ENCODE results near the gene RIN1. TPM values are rescaled to one million over a fixed set of nuclear protein-coding genes. Genes with fewer than 3 reads are reported as not detected.

The RIN1 gene
- total and polyA plus RNA-seq, 2 donors (not counting 3 experiments of a cell fraction or from before 2014, with no cell fraction given): 4.4 to 10.2 TPM

- Histone ChIP-seq H3K4me1 (ENCODE audit: control insufficient read depth, extremely low read depth, insufficient read depth, low read length) (peaks cover 7% of the 10 kb centered on the region), H2AFZ (ENCODE audit: low read depth, low read length) (no peak overlapping the region), H3K79me2 (ENCODE audit: control insufficient read depth, insufficient read depth, low read length) (no peaks in the 10 kb centered on the region), H3K4me3 (replicated peaks in 1 of 3; ENCODE audit: insufficient read depth in 1 of 3, low read depth in 1 of 3, low read length in 3 of 3) (no peak overlapping the region), H3K9ac (replicated peaks; ENCODE audit: extremely low read depth, insufficient read depth, low read length) (no peak overlapping the region), H4K20me1 (replicated peaks; ENCODE audit: control insufficient read depth, extremely low read depth, insufficient read depth, low read length) (no peaks in the 10 kb centered on the region), H3K36me3 (ENCODE audit: control insufficient read depth in 2 of 2, extremely low read depth in 1 of 2, insufficient read depth in 2 of 2, low read length in 2 of 2) (no peaks in the 10 kb centered on the region), H3K27me3 (ENCODE audit: control insufficient read depth in 2 of 2, insufficient read depth in 2 of 2, low read length in 2 of 2) (peaks cover 10 to 14% of the 10 kb centered on the region in 2 experiments), H3K9me1 (replicated peaks; ENCODE audit: control insufficient read depth, extremely low read depth, insufficient read depth, low read length) (no peaks in the 10 kb centered on the region), H3K27ac (ENCODE audit: insufficient read depth, low read depth, low read length) (no peak overlapping the region), H3K9me3 (replicated peaks; ENCODE audit: control insufficient read depth, insufficient read depth, low read length) (no peaks in the 10 kb centered on the region), H3K4me2 (ENCODE audit: insufficient read depth, low read length) (no peak overlapping the region)
- TF ChIP-seq JUN (IDR thresholded peaks at IDR 0.05; ENCODE audit: borderline replicate concordance, insufficient read depth, insufficient read length, low read depth): no peak
- FAIRE-seq: no peak
- POLR2A ChIA-PET: no interaction called here
- intact Hi-C loops (cut with micrococcal nuclease): no loop called here
- CTCF ChIA-PET: no interaction called here
- DNase-seq (ENCODE audit: low read depth, low spot score): no peak
- BruUV-seq (replicated peaks): no TSS peak
- dilution Hi-C loops (cut with MboI; ENCODE audit: extremely low pct_ligation_motif_present, low sequenced_read_pairs): no loop called here
Observed at GRCh38 chr11:66368484-66368883, 32.2 kb upstream of the RIN1 start.

GRCh38 chr11:66367561-66368312 lies 31.5 kb upstream of the RIN1 start:
- Histone ChIP-seq H3K9me3 (replicated peaks; ENCODE audit: control insufficient read depth, insufficient read depth, low read length) (no peaks in the 10 kb centered on the region), H3K4me2 (ENCODE audit: insufficient read depth, low read length) (no peak overlapping the region), H3K9me1 (replicated peaks; ENCODE audit: control insufficient read depth, extremely low read depth, insufficient read depth, low read length) (no peaks in the 10 kb centered on the region), H3K79me2 (ENCODE audit: control insufficient read depth, insufficient read depth, low read length) (no peaks in the 10 kb centered on the region), H2AFZ (ENCODE audit: low read depth, low read length) (no peak overlapping the region), H4K20me1 (replicated peaks; ENCODE audit: control insufficient read depth, extremely low read depth, insufficient read depth, low read length) (no peaks in the 10 kb centered on the region), H3K4me3 (replicated peaks in 1 of 3; ENCODE audit: insufficient read depth in 1 of 3, low read depth in 1 of 3, low read length in 3 of 3) (no peak overlapping the region), H3K36me3 (ENCODE audit: control insufficient read depth in 2 of 2, extremely low read depth in 1 of 2, insufficient read depth in 2 of 2, low read length in 2 of 2) (no peaks in the 10 kb centered on the region), H3K9ac (replicated peaks; ENCODE audit: extremely low read depth, insufficient read depth, low read length) (no peak overlapping the region), H3K27me3 (ENCODE audit: control insufficient read depth in 2 of 2, insufficient read depth in 2 of 2, low read length in 2 of 2) (peaks cover 5 to 7% of the 10 kb centered on the region in 2 experiments), H3K4me1 (ENCODE audit: control insufficient read depth, extremely low read depth, insufficient read depth, low read length) (peaks cover 7% of the 10 kb centered on the region), H3K27ac (ENCODE audit: insufficient read depth, low read depth, low read length) (no peak overlapping the region)
- ChIA-PET POLR2A (no interaction called here), CTCF (no interaction called here)
- dilution Hi-C loops (cut with MboI; ENCODE audit: extremely low pct_ligation_motif_present, low sequenced_read_pairs): no loop called here
- FAIRE-seq (no peak), DNase-seq (ENCODE audit: low read depth, low spot score) (no peak)
- BruUV-seq (replicated peaks): no TSS peak
- intact Hi-C loops (cut with micrococcal nuclease): no loop called here
- TF ChIP-seq MAX (IDR thresholded peaks at IDR 0.05; ENCODE audit: insufficient read depth, insufficient read length) (no peak), POLR2AphosphoS5 (IDR thresholded peaks at IDR 0.05; ENCODE audit: insufficient read depth, low read depth, low read length) (no peak), POLR2A (IDR thresholded peaks at IDR 0.05; ENCODE audit: low read depth, low read length) (no peak), MYC (IDR thresholded peaks at IDR 0.05; ENCODE audit: low read depth, low read length) (no peak), FOS (IDR thresholded peaks at IDR 0.05; ENCODE audit: borderline replicate concordance, insufficient read depth, low read length) (no peak), GATA2 (IDR thresholded peaks at IDR 0.05; ENCODE audit: insufficient read depth, insufficient read length, low read depth, low read length) (no peak), CTCF (IDR thresholded peaks at IDR 0.05; ENCODE audit: extremely low read depth in 1 of 2, insufficient read depth in 1 of 2, low read depth in 1 of 2, low read length in 2 of 2) (no peak), EZH2 (IDR thresholded peaks at IDR 0.05; ENCODE audit: borderline replicate concordance, low read depth, low read length, severe bottlenecking) (no peak), JUN (IDR thresholded peaks at IDR 0.05; ENCODE audit: borderline replicate concordance, insufficient read depth, insufficient read length, low read depth) (no peak)

Measured in endothelial cell of umbilical vein (primary cell).